GM10266 (cell line): ENCODE data around the gene PRH1.

Experiments
- DNase-seq: peaks from one replicate; pipeline ENCODE4 v3.0.0; 2012; ENCODE audit errors: extremely low spot score
- CTCF ChIP-seq: IDR thresholded peaks from 2 replicates; pipeline ENCODE4 v1.5.1; 2012; ENCODE audit warnings: mild to moderate bottlenecking, low read depth; ENCODE audit not compliant: control insufficient read depth, insufficient read depth; ENCODE audit errors: missing control alignments

The PRH1 gene

GRCh38 chr12:10884086-10884725 is at the start of gene PRH1:
TSS of gene PRH1 (minus strand) at chr12:10884255. CDS start at chr12:10884217, 38 bp downstream.
- DNase-seq = no peak
- TF ChIP-seq CTCF = no peak

GRCh38 chr12:10928746-10929286 is 44.8 kb upstream of the PRH1 start, which contains the start of gene PRH2:
TSS of gene PRH2 (plus strand) at chr12:10929236. CDS start at chr12:10929274, 38 bp downstream.
- DNase-seq = no peak
- no peak for TF ChIP-seq CTCF

GRCh38 chr12:10926269-10926668 is 42.2 kb upstream of the PRH1 start:
- TF ChIP-seq CTCF = no peak
- DNase-seq = no peak

- no peak for TF ChIP-seq CTCF
- DNase-seq = no peak
Measured at GRCh38 chr12:10919809-10920208, 35.8 kb upstream of the PRH1 start.

- no peak for TF ChIP-seq CTCF
- DNase-seq = no peak
Measured at GRCh38 chr12:10910380-10910779, 26.3 kb upstream of the PRH1 start.

GRCh38 chr12:10909462-10909861 is 25.4 kb upstream of the PRH1 start, which contains the start of gene TAS2R13:
TSS of gene TAS2R13 (minus strand) at chr12:10909562. CDS start at chr12:10909298, 264 bp downstream.
- no peak for TF ChIP-seq CTCF
- DNase-seq = no peak

GRCh38 chr12:10904686-10905085 is 20.6 kb upstream of the PRH1 start:
- TF ChIP-seq CTCF = no peak
- DNase-seq = no peak
